CD4-positive, alpha-beta T cell treated with Interleukin-4 for 1 hour (primary cell): ENCODE measurements around the gene CCBE1.

ENCODE experiments used
- DNase-seq, 2 donors: peaks; one replicate each; pipeline ENCODE4 v3.0.0-alpha.2; 2020 to 2022

CCBE1 gene

GRCh38 chr18:59481436-59481835, 215.8 kb downstream of the CCBE1 start:
- DNase-seq: no peak

- no peak for DNase-seq
Measured at GRCh38 chr18:59479776-59480175, 217.4 kb downstream of the CCBE1 start.

DNA sequence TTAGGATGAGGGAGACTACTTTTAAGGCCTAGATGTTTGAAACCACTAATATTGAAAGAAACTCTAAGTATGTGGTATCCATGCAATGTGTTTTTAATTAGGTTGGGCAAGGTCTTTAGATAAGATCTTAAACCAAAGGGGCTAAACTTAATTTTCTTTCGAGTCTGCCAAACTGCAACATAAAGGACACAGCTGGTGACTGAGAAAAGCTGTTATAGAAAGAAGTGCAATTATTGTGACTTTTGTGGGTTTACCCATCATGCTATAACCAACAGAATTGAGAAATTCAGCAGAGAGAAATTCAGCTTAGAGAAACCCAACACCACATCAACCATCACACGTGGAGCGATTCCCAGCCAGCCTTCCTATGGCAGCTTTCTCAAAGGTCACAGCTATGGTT, 218.6 kb downstream of the CCBE1 start:
- DNase-seq: no peak

- no peak for DNase-seq
Measured at GRCh38 chr18:59477849-59478248, 219.4 kb downstream of the CCBE1 start.

DNA sequence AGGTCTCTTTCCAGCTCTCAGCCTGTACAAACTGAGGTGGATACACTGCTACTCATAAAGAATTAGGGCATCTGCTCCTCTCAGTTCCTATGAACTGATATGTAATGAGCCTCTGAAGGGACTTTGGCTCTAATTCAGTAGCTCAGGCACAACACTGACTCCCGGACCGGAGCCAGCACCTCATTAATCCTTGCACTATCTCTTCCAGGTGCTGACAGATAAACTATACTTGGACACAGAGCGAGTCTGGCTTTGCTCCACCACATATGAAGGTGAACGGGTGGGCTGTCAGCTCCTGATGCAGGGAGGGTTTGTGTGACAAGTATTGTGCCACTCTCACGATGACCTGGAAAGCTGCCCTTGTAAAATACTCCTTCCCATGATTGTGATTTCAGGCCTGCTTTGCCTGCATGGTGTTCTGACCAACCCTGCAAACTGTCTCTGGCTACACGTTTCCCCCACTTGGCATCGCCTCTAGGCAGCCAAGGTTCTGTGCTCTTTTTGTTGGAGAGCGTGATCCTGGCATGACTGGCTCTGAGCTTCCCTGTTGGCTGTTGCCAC, 226.6 kb downstream of the CCBE1 start:
- no peak for DNase-seq

DNA sequence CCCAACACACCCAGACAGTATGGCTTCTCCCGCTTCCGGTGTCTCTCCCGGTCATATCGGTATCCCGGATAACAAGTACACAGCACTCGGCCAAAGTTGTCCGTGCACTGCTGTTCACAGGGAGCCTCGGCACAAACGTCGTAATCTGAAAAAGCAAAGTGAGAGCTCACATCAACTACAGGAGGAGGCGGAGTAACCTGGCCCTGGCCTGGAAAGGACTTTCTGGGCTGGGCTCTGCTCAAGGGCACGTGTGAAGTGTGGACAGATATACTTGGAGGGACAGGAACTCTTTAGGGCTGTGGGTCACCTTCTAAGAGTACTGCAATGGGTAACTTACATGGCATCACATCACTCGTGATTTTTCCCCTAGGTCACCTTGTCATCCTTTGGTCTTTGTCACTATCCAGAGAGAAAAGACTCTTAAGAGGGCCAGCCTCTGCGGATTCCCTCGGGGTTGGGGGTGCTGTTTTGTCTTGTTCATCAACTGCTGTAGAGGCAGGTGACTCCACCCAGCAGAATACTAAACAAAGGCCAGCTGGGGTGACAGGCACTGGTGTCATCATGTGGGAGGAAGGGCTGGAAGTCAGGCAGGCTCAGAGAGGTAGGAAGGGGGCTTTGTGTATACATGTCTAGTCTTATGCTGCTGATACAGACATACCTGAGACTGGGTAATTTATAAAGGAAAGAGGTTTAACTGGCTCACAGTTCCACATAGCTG, 227.6 kb downstream of the CCBE1 start:
- DNase-seq: no peak

- DNase-seq: no peak
Measured at GRCh38 chr18:59468821-59469220, 228.4 kb downstream of the CCBE1 start.

GRCh38 chr18:59467497-59467896, 229.7 kb downstream of the CCBE1 start:
- no peak for DNase-seq

GRCh38 chr18:59466980-59467379, 230.2 kb downstream of the CCBE1 start:
- no peak for DNase-seq

- no peak for DNase-seq
Measured at GRCh38 chr18:59464486-59464885, 232.7 kb downstream of the CCBE1 start.

DNA sequence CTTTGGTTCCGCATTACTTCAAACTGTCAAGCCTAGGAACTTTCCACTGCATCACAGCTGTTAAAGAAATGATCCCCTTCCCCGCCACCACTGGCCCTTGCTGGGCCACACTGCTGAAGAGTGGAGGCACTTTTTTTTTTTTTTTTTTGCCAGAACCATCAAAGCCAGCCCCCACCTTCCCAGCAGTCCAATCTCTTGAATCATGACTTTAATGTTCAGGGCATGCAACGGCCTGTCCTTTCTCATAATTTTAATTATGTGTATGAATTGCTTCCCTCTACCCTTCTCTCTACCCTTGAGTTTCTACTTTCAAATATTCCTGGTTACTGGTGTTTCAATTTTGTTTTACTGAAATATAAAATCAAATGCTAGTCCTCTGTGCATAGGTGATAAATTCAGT, 236.1 kb downstream of the CCBE1 start:
- DNase-seq: no peak

DNA sequence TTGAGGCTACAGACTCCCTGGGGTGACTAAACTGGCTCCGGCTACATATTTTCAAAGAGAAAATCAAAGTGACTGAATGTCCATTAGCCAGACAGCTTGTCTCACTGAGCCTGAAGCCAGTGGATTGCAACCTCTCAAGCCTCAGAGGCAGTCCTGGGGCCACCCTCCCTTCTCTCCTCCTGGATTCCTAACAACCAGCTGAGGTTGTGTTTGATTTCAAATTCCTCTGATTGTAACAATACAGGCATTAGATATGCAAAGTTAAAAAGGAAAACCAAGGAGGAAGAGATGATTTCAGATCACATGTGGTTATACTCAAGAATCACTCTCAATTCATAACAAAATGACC, 237.2 kb downstream of the CCBE1 start:
- no peak for DNase-seq

DNA sequence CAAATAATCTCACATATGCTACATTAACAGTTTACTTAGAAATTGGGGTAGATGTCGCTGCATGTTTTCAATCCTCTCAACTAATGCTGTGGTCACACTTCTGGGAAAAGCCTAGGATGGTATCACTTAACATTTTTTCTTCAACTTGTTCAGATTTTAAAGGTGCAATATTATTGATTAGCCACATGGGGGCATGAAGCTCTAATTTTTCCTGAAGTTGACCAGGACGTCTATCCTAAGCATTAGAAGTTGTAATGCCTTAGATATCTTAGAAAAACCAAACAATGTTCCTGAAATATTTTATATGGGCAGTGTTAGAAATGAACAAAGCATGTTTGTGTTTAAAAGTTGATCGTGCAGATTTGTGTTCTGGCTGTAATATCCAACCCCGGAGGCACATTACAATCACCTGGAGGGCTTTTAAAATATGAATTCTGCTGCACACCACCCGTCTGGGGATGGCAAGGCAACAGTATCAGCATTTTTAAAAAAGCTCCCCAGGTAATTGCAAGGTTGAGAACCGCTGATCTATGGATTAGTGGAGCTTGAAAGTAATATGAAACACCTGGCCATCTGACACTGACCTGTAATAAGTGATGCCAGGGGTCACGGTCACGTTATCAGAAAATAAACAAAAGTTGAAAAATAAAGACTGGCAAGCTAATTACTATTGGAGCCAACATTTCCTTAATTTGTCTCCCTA, 237.7 kb downstream of the CCBE1 start:
- no peak for DNase-seq

- DNase-seq: no peak
Measured at GRCh38 chr18:59458575-59458974, 238.6 kb downstream of the CCBE1 start.

DNA sequence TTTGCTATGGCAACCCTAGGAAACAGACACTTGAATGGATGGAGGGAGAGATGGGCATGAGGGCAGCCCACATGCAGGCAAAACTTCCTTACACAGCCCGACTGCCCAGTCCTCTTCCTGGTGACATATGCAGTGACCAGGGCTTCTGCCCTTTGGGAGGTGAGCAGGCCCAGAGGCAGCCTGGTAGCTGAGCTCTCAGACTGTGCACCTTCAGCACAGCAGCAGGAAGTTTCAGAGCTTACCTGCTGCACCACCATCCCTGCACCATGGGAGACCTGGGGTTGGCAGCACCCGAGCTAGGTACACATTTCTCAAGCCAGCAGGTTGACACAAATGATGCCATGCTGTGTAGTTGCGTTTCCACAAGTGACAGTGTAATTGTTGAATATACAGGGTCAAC, 240.6 kb downstream of the CCBE1 start:
- no peak for DNase-seq

DNA sequence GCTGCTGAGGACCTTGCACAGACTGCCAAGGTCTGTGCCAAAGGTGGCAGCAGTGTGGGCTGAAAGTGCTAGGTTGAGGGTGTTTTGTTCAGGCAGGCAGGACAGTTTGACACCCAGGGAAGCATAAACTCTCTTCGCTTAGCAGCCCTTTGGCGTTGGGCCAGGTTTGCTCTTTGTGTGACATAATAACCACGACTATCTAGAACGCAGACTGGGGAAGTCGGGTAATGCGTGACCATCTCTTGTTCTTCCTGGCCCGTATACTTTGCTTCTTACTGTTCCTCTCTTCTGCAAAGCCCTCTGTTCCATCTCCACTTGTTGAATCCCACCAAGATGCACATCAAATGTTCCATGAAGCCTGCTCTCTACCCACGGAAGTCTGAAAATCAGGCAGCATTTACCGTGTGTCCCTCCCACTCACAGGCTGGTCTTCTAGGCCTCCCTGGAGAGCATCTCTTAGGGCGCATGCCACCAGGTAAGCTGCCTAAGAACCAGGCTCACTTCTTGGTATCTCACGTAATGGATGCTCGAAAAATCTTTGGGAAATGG, 241.4 kb downstream of the CCBE1 start:
- no peak for DNase-seq

DNA sequence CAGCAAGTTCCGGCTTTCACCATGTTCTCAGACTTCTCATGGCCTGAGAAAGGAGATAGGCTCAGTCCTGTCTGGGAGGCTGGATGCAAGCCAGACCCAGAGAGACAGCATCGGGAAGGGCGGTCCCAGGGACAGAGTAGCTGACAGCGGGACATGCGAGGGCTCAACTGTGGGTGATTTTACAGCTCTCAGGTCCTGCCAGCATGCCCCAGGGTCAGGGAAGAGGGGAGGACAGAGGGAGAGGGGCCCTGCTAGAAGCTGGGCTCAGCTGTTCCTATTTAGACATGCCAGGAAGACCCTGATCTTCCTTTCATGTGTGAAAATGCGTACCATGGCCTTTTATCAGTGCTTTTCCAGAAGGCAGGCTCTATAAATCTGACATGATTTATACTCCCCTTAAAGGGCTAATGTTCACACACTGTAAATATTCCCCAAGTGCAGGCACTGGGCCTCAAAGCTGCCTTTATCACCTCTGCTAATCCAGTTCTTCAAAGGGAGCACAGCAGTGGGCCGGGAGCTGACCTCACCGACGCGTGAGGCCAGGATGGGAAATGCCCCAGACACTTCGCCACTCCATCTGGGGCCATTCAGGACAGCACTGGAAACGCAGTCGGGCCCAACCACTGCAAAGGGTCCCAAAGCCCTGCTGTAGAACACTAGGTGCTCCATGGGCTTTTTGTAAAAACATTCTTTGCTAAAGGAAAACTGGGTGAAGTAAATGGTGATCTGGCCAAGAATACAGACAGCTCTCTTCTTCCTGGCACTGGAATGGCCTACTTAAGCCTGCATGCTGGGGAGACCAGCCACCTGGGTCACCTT, 242.1 kb downstream of the CCBE1 start:
- no peak for DNase-seq

DNA sequence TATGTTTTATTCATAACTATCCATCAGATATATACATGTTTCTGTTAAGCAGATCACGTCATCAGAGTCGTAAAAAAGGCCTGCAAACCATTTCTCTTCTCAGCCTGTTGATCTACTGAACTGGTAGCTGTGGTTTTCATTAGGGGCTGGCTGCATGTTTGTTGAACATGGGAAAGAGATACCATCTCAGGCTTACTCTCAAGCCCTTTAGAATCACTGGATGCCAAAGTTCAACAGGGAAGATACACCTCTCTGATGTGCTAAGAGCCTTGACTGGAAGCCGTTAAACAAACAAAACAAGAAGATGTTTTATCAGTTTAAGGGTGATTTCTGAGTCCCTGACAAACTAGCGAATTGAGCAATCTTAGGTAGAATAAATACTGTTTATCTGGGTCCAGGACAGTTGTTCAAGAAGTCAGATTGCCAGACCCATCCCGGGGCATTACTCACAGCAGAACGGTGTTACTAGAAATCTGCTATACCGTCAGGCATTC, 243.7 kb downstream of the CCBE1 start:
- no peak for DNase-seq

DNA sequence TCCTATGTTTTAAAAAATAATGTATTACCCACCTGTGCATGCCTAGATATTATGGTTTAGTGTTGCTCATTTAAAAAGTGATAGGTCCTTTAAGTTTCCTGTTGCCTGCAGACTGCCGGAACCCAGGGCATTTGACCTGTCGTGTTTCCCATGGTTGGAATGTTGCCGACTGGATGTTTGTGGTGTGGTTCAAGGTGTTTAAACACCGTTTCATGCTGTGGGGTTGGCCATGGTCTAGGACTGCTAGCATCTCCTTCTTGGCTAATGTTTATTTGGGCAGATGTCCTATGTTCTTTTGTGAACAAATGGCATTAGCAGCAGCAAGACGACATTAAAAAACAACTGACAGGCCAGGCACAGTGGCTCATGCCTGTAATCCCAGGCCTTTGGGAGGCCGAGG, 245.3 kb downstream of the CCBE1 start:
- no peak for DNase-seq

GRCh38 chr18:59451073-59451472, 246.2 kb downstream of the CCBE1 start:
- DNase-seq: no peak

GRCh38 chr18:59448546-59448945, 248.7 kb downstream of the CCBE1 start:
- DNase-seq: no peak

DNA sequence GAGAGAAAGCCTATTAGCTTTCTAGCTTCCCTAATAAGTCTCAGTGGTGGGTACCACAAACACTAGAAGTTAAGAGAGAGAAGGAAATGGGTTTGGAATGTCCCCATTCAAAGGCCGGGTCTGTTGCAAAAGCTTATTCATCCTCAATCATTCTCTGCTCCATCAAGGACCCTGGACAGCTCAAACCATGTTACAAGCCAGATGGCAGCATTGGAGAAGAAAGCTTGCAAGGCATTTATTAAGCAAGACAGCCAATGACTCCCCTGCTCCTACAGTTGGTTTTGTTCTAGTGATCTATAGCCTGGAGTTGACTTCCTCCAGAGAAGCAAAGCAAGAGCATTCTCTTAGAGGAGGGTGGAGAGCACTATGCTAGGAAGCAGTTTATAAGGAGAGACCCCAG, 251.2 kb downstream of the CCBE1 start:
- DNase-seq: no peak
